ENCODE data around the gene GALNT9.

Gene GALNT9

DNA sequence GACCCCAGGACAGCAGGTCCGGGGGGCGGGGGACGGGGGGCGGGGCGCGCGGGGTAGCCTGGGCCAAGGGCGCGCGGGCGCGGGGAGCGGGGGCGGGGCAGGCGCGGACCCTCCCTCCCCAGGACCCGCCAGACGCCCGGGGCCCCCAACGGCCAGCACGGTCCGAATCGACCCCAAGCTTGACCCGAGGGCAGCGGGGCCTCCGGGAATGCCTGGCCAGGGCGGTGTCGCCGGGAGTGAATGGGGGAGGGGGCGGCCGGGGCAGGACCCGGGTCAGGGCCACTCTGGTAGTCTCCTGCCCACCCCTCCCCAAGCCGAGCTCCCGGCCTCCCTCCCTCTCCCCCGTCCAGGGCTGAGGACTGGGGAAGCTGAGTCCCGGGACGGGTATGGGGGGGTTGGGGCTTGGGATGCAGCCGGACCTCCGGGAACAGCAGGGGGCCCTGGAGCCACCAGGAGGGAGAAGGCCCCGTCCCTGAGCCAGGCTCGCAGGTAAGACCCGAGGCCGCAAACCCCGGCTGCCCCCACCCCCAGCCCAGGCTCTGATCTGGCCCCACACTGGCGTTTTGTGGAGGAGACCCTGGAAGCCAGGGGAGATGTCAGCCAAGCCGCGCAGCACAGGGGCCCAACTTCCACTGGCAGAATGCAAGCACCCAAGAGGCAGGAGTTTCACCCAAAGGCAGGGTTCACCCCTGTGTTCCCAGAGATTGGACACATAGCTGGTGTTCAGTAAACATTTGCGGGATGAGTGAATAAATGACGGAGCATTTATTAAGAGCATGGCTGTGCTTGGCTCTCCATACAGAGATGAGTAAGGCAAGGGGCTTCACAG lies 545 bp upstream of the GALNT9 start:
- Mint-ChIP-seq H3K9me3 (peaks cover 6% of the 10 kb centered on the region), H3K27me3 (peaks cover 61% of the 10 kb centered on the region), H3K27ac (no peak overlapping the region), H3K4me3 (no peak overlapping the region), H3K36me3 (no peaks in the 10 kb centered on the region), H3K4me1 (peaks cover 3% of the 10 kb centered on the region)
- DNase-seq: no peak
- CTCF ChIA-PET: no interaction called here

DNA sequence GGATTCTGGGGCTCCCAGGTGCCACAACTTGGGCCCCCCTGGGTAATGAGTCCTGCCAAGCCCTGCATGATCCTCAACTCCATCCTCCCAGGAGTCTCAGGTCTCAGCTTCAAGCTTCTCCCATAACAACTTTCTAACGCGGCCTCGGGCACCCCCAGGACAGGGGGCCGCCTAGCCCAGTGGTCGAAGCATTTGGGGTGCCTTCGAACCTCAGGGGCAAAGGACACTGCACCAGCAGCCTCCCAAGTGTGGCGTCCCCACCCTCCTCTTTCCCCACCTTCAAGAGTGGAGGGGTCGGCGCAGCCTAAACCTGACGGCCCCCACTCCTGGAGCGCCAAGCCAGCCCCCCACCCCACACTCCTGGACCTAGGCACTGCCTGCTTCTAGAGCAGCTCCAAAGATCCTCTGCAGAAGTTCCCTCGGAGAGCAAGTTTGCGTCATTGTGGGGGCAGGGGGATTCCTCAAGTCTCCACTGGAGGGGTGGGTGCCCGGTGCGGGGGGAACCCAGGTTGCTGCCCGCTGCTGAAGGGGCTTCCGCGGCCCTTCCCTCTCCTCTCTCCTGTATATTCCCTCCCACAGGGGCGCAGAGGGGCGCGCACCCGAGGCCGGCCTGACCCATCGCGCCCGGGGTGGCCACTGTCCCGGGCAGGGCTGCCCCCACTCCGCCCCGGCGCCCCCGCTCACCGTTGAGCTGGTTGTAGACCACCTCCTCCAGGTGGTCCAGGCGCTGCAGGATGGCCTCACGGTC lies 933 bp downstream of the GALNT9 start:
- no peaks in the 10 kb centered on the region for H3K36me3 Mint-ChIP-seq
- H3K9me3 Mint-ChIP-seq: peaks cover 6% of the 10 kb centered on the region
- H3K4me3 Mint-ChIP-seq: no peak overlapping the region
- peaks cover 6% of the 10 kb centered on the region for H3K4me1 Mint-ChIP-seq
- DNase-seq: no peak
- CTCF ChIA-PET: no interaction called here
- H3K27ac Mint-ChIP-seq: no peak overlapping the region
- H3K27me3 Mint-ChIP-seq: peaks cover 63% of the 10 kb centered on the region

DNA sequence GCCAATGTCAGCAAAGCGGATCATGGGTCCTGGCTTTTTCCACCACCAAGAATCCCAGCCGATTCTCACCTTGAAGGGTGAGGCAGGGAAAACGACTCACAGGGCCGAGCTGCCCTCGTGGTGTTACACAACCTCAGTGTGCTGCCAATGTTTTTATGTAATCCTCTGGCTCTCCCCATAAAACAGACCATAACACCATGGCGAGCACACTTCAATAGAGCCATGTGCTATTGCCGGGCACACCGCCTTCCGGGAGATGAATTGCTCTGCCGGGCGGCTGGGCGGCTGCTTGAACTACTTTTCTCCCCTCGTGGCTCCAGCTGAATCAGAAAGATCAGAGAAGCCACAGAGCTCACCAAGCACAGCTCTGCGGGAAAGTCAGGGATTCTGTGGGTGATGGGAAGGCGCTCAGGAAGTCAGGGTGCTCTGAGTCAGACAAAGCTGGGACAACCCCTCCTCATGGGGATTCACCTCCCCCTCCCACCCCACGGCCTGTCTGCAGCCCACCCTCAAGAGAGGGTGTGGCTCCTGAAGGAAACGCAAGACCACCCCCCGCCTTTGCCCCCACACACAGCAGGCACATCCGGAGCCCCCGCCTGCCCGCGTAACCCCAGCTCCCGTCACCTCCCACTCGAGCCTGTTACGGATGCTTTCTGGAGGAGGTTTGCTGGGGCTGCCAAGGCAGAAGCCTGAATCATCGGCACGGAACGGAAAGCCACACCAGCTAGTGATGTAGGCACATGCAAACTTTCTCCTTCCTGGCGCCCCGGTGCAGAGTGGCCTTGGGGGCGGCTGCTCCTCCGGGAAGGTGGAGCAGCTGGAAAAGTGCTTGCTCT lies 1.8 kb downstream of the GALNT9 start:
- Mint-ChIP-seq H3K4me1 (peaks cover 13% of the 10 kb centered on the region), H3K27me3 (peaks cover 66% of the 10 kb centered on the region), H3K4me3 (no peak overlapping the region), H3K9me3 (peaks cover 6% of the 10 kb centered on the region), H3K36me3 (no peaks in the 10 kb centered on the region), H3K27ac (no peak overlapping the region)
- CTCF ChIA-PET: no interaction called here
- DNase-seq: peak; percentile 40

DNA sequence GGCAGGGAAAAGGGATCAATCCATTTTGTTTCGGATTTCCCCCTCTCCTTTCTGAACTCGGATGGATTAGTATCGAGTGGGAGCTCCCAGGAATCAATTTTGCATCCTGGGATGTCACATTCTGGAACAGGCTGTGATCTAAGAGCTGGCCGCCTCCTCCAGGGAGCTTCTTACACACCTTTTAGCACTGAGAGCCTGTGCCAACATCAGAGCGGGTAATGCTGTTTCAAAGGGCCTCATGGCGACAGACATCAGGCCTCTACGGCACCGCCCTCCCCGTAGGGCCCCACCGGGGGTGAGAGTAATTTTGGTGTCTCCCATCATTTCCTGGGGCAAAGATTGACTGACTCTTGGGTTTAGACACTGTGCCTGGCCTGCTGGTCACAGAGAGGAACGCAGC lies 2.7 kb downstream of the GALNT9 start:
- Mint-ChIP-seq H3K36me3 (no peaks in the 10 kb centered on the region), H3K27ac (peak overlapping the region; percentile 22), H3K9me3 (peaks cover 6% of the 10 kb centered on the region), H3K27me3 (peaks cover 66% of the 10 kb centered on the region), H3K4me1 (peaks cover 13% of the 10 kb centered on the region), H3K4me3 (no peak overlapping the region)
- CTCF ChIA-PET: no interaction called here
- DNase-seq: no peak

DNA sequence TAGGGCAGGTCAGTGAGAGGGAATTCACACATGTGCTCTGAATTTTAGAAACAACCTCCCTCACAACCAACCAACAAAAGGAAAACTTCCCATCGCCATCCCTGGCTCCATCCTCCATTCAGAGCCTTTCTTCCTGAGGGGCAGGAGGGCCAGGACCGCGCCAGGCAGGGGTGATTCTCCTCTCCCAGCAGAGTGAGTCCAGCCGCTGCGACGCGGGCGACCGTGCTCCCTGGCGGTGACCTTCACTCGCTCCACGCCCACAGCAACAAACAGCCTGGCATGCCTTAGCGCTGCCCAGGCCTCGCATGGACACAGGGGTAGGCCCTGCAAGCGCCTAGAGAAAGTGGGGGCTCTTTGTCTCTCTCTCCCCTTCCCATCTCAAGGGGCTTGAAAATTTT lies 3.7 kb downstream of the GALNT9 start:
- Mint-ChIP-seq H3K4me3 (no peak overlapping the region), H3K4me1 (peaks cover 13% of the 10 kb centered on the region), H3K27ac (no peak overlapping the region), H3K36me3 (no peaks in the 10 kb centered on the region), H3K9me3 (peaks cover 3% of the 10 kb centered on the region), H3K27me3 (peaks cover 64% of the 10 kb centered on the region)
- no peak for DNase-seq
- CTCF ChIA-PET: no interaction called here

DNA sequence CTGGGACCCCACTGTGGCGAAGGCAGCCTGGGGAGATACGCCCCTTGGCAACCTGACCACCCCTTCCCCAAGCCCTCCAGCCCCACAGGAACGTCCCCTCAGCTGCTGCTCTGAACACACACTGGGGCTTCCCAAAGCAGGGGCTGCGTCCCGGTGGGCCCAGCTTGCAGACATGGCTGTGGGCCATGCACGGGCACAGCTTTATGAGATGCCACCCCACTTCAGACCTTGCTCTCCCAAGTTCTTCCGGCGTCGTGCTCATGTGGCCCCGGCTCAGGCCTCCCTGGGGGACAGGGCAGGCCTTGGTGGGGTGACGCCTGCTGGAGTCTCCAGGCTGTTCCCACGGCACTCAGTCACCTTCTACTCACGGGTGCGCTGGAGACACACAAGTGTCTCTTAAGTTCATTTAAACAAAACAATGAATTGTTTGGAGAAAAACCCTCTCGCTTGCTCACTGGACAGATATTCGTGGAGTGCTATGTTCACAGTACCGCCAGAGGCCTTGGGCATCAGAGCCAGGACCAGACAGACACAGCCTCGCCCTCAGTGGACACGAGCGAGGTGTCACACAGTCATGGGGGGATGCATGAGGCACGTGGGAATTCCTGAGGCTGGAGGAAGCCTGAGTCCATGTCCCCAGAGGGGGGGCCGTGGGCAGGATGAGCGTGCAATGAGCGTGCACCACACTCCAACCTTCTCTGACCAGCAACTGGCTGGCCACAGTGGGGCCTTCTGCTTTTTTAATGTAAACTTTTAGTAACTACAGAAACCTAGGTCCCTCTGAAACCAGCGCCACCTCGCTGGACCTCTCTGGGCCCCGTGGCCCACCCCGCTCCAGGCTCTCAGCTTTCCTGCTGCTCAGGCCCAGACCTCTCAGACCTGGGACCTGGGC lies 4.3 kb downstream of the GALNT9 start:
- no peak for DNase-seq
- peaks cover 58% of the 10 kb centered on the region for H3K27me3 Mint-ChIP-seq
- no peaks in the 10 kb centered on the region for H3K9me3 Mint-ChIP-seq
- peaks cover 13% of the 10 kb centered on the region for H3K4me1 Mint-ChIP-seq
- CTCF ChIA-PET: no interaction called here
- H3K4me3 Mint-ChIP-seq: no peak overlapping the region
- no peaks in the 10 kb centered on the region for H3K36me3 Mint-ChIP-seq
- no peak overlapping the region for H3K27ac Mint-ChIP-seq

DNA sequence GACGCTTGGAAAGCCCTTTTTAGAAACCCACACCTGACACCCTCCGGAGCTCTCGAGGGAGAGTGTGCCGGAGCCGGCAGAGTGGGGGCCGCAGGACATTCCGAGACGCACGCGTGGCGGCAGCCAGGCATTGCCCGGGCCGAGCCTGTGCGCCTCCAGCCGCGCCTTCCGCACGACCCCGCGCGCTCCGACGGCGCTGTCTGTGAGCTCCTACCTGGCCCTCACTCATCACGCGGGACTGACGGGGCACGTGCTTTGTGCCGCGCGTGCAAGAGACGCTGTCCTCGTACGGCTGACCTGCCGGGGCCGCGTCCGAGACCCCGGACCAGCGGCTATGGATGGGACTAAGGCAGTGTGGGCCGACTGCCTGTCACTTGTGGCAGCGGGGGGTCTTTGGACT lies 5.2 kb downstream of the GALNT9 start:
- H3K9me3 Mint-ChIP-seq: no peaks in the 10 kb centered on the region
- peaks cover 56% of the 10 kb centered on the region for H3K27me3 Mint-ChIP-seq
- H3K36me3 Mint-ChIP-seq: no peaks in the 10 kb centered on the region
- H3K4me1 Mint-ChIP-seq: peaks cover 13% of the 10 kb centered on the region
- H3K4me3 Mint-ChIP-seq: no peak overlapping the region
- CTCF ChIA-PET: no interaction called here
- no peak for DNase-seq
- H3K27ac Mint-ChIP-seq: no peak overlapping the region

DNA sequence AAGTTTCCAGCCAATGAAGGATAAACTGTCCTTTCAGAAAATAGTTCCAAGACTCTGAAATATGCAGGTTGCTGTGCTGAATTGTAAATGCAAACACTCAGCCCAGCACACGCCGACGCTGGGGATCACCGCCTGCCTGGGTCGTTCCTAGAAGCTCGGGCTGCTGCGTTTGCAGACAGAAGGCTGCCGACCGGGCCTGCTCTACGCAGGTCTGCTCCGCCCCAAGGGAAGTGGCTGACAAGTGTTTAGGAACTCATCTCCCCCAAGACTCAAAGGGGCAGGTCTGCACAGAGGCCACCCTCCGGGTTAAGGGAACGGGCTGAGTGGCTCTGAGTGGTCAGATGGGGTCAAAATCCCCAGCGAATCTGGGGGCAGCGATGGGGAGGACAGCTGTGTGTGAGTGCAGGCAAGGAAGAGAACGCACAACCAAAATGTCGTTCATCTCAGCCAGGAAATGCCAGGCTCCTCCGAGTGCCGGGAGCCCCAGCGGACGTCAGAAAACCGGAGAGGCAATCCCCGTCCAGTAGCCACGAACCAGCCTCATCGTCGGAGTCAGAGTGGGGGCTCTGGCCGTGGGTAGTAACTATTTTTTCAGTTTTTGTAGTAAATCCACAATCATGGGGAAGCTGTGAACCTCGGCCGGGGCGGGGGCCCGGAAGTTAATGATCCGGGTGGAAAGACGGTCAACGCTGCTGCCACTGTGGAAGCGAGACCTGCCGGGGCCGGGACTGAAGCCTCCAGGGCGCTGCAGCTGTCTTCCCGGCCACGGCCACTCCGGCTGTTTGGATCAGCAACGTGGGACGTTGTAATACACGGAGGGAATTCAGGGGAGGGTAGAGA lies 6.0 kb downstream of the GALNT9 start:
- no peaks in the 10 kb centered on the region for H3K36me3 Mint-ChIP-seq
- peaks cover 48% of the 10 kb centered on the region for H3K27me3 Mint-ChIP-seq
- H3K27ac Mint-ChIP-seq: peak overlapping the region; percentile 79
- peaks cover 13% of the 10 kb centered on the region for H3K4me1 Mint-ChIP-seq
- CTCF ChIA-PET: no interaction called here
- H3K9me3 Mint-ChIP-seq: no peaks in the 10 kb centered on the region
- peak overlapping the region; percentile 47 for H3K4me3 Mint-ChIP-seq
- DNase-seq: peak; percentile 47

DNA sequence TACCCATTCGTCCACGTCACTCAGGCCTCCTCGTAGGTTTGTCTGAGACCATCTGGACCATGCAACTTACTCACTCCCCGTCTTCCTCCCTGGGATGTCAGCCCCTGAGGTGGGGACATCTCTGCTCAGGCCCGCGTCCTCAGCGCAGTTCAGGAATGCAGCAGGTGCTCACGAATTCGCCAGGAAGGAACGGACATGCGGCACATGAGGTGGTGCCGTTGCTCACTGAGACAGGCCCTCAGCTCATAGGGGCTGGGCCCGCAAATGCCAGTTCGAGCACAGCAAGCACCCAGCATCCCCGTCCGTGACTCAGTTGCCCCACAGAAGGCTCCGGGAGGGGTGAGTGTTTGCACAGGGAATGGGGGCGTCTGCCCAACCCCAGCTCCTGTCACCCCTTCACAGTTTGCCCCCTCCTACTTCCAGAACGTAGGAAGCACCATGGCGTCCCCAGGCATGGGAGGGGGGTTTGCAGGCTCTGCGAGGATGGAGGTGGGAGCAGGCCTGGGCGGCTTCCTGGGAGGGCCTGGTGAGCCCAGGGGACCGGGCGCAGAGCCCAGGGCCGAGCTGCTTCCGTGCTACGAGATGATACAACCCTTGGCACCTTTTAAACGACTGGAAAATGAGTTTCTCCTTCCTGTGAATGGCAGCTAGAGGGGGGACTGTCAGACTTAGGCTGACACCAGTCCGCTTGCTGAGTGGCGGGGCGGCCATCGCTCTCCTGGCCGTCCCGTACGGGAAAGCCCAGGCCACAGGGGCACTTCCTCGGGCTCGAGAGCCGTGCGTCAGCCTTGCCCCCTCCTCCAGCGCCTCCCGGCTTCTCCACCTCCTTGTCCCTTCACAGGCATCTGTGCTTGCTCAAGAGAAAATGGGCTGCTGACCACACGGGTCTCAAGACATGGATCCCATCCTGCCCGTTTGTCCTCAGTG lies 6.9 kb downstream of the GALNT9 start:
- peaks cover 39% of the 10 kb centered on the region for H3K27me3 Mint-ChIP-seq
- no peaks in the 10 kb centered on the region for H3K9me3 Mint-ChIP-seq
- H3K4me3 Mint-ChIP-seq: no peak overlapping the region
- CTCF ChIA-PET: no interaction called here
- peaks cover 12% of the 10 kb centered on the region for H3K4me1 Mint-ChIP-seq
- H3K27ac Mint-ChIP-seq: no peak overlapping the region
- no peak for DNase-seq
- H3K36me3 Mint-ChIP-seq: no peaks in the 10 kb centered on the region

DNA sequence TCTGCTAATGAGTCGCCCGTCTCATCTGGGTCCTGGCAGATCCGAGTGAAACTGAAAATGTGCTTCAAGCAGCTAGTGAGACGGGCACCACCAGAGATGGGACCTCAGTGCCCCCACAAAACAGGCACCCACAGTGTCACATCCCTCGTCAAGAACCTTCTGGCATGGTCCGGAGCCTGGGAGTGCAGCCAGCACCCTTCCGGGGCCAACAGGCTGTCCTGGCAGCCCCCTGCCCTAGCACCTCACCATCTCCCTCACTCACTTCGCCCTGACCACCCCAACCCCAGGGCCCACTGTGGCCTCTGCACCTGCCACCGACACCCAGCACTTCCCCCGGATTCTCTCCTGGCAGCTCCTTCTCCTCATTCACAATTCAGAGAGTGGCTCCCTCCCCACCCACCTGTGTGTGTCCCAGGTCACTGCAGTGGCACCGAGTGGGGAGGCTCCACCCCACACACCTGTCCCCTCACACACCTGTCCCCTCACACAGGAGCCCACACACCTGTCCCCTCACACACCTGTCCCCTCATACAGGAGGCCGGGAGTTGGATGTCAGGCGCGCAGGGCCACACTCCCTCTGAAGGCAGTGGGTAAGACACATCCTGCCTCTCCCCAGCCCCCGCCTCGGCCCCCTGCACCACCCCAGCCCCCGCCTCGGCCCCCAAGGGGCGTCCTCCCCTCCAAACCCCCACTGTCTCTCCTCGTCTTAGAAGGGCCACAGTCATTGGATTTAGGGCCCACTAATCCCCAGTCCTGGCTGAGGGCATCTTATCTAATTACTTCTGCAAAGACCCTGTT lies 7.9 kb downstream of the GALNT9 start:
- Mint-ChIP-seq H3K27me3 (peaks cover 30% of the 10 kb centered on the region), H3K27ac (no peak overlapping the region), H3K9me3 (no peaks in the 10 kb centered on the region), H3K4me1 (peaks cover 10% of the 10 kb centered on the region), H3K4me3 (no peak overlapping the region), H3K36me3 (no peaks in the 10 kb centered on the region)
- CTCF ChIA-PET: no interaction called here
- no peak for DNase-seq

DNA sequence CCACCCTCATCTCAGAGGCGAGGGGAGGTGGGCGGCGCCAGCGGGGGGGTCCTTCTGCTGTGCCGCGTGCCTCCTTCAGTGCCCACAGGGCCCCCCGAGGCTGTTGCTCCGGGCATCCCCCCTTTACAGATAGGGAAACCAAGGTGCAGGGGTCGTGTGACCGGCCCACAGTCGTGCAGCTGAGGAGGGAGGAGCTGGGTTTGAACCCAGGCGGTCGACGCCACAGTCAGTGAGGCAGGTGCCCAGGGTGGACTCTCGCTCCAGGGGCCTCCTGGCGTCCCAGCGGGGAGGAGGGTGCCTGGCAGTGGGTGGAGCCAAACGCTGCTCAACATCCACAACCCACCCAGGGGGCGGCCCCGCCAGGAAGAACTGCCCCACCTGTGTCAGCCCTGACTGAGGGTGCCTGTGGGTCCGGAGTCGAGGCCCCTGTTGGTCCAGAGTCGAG lies 8.6 kb downstream of the GALNT9 start:
- H3K36me3 Mint-ChIP-seq: no peaks in the 10 kb centered on the region
- H3K27me3 Mint-ChIP-seq: peaks cover 22% of the 10 kb centered on the region
- H3K9me3 Mint-ChIP-seq: no peaks in the 10 kb centered on the region
- H3K27ac Mint-ChIP-seq: no peak overlapping the region
- no peak overlapping the region for H3K4me3 Mint-ChIP-seq
- CTCF ChIA-PET: no interaction called here
- H3K4me1 Mint-ChIP-seq: peaks cover 10% of the 10 kb centered on the region
- no peak for DNase-seq
